CD4-positive, alpha-beta T cell treated with Interferon alpha-2 for 1 hour (primary cell): Measurements from ENCODE around the gene MUC5B.

ENCODE experiments used
- DNase-seq, 2 donors: peaks; one replicate each; pipeline ENCODE4 v3.0.0-alpha.2; 2020 to 2022

The MUC5B gene

GRCh38 chr11:1271927-1272326 is 49.1 kb downstream of the MUC5B start:
- DNase-seq = no peak

GRCh38 chr11:1272531-1272930 is 49.7 kb downstream of the MUC5B start:
- no peak for DNase-seq

GRCh38 chr11:1274501-1274900 is 51.6 kb downstream of the MUC5B start:
- no peak for DNase-seq

- no peak for DNase-seq
Observed at GRCh38 chr11:1275021-1275420, 52.2 kb downstream of the MUC5B start.

GRCh38 chr11:1276041-1276790 is 53.4 kb downstream of the MUC5B start:
- DNase-seq = no peak

GRCh38 chr11:1276866-1277615 is 54.2 kb downstream of the MUC5B start:
- DNase-seq = no peak

- no peak for DNase-seq
Observed at GRCh38 chr11:1277936-1278512, 55.2 kb downstream of the MUC5B start.

GRCh38 chr11:1278766-1279673 is 56.2 kb downstream of the MUC5B start:
- no peak for DNase-seq

GRCh38 chr11:1279674-1280055 is 56.8 kb downstream of the MUC5B start:
- DNase-seq = no peak

GRCh38 chr11:1280116-1281035 is 57.5 kb downstream of the MUC5B start:
- no peak for DNase-seq

- no peak for DNase-seq
Observed at GRCh38 chr11:1281326-1281973, 58.6 kb downstream of the MUC5B start.

- DNase-seq = no peak
Observed at GRCh38 chr11:1281974-1282365, 59.1 kb downstream of the MUC5B start.

- no peak for DNase-seq
Observed at GRCh38 chr11:1283091-1283511, 60.2 kb downstream of the MUC5B start.

- DNase-seq = no peak
Observed at GRCh38 chr11:1283906-1284305, 61.0 kb downstream of the MUC5B start.

GRCh38 chr11:1285316-1285744 is 62.5 kb downstream of the MUC5B start:
- no peak for DNase-seq

GRCh38 chr11:1285876-1286275 is 63.0 kb downstream of the MUC5B start:
- no peak for DNase-seq

- no peak for DNase-seq
Observed at GRCh38 chr11:1287928-1288327, 65.1 kb downstream of the MUC5B start.

- DNase-seq = no peak
Observed at GRCh38 chr11:1288426-1289151, 65.7 kb downstream of the MUC5B start.

- DNase-seq = no peak
Observed at GRCh38 chr11:1289211-1289935, 66.5 kb downstream of the MUC5B start.
